Measurements from ENCODE around the gene MTHFD1.

MTHFD1 gene

GRCh38 chr14:64407329-64407728, 19.2 kb downstream of the MTHFD1 start:
- no peak for DNase-seq (ENCODE audit: low spot score)

GRCh38 chr14:64409126-64409920, 21.2 kb downstream of the MTHFD1 start:
- no peak for DNase-seq (ENCODE audit: low spot score)

GRCh38 chr14:64410084-64410774, 22.1 kb downstream of the MTHFD1 start:
- DNase-seq (ENCODE audit: low spot score): no peak

GRCh38 chr14:64411001-64411400, 22.8 kb downstream of the MTHFD1 start:
- no peak for DNase-seq (ENCODE audit: low spot score)

- DNase-seq (ENCODE audit: low spot score): no peak
Measured at GRCh38 chr14:64412237-64412636, 24.1 kb downstream of the MTHFD1 start.

GRCh38 chr14:64416348-64416932, 28.3 kb downstream of the MTHFD1 start:
- no peak for DNase-seq (ENCODE audit: low spot score)

GRCh38 chr14:64417055-64417770, 29.1 kb downstream of the MTHFD1 start:
- DNase-seq (ENCODE audit: low spot score): no peak

- no peak for DNase-seq (ENCODE audit: low spot score)
Measured at GRCh38 chr14:64417771-64418125, 29.6 kb downstream of the MTHFD1 start.

- DNase-seq (ENCODE audit: low spot score): no peak
Measured at GRCh38 chr14:64419003-64419402, 30.9 kb downstream of the MTHFD1 start.

GRCh38 chr14:64421166-64421565, 33.0 kb downstream of the MTHFD1 start:
- no peak for DNase-seq (ENCODE audit: low spot score)

GRCh38 chr14:64422005-64422404, 33.9 kb downstream of the MTHFD1 start:
- DNase-seq (ENCODE audit: low spot score): no peak

GRCh38 chr14:64422756-64423155, 34.6 kb downstream of the MTHFD1 start:
- no peak for DNase-seq (ENCODE audit: low spot score)

- DNase-seq (ENCODE audit: low spot score): no peak
Measured at GRCh38 chr14:64423987-64424386, 35.8 kb downstream of the MTHFD1 start.

- no peak for DNase-seq (ENCODE audit: low spot score)
Measured at GRCh38 chr14:64434528-64434927, 46.4 kb downstream of the MTHFD1 start.

- no peak for DNase-seq (ENCODE audit: low spot score)
Measured at GRCh38 chr14:64438181-64438841, 50.2 kb downstream of the MTHFD1 start.

GRCh38 chr14:64439141-64439540, 51.0 kb downstream of the MTHFD1 start:
- DNase-seq (ENCODE audit: low spot score): no peak

GRCh38 chr14:64440494-64440893, 52.3 kb downstream of the MTHFD1 start:
- DNase-seq (ENCODE audit: low spot score): no peak

GRCh38 chr14:64442300-64442988, 54.3 kb downstream of the MTHFD1 start:
- DNase-seq (ENCODE audit: low spot score): no peak

- no peak for DNase-seq (ENCODE audit: low spot score)
Measured at GRCh38 chr14:64444140-64444539, 56.0 kb downstream of the MTHFD1 start.

GRCh38 chr14:64444984-64445845, 57.1 kb downstream of the MTHFD1 start:
- DNase-seq (ENCODE audit: low spot score): no peak

Data from pons (tissue), 1 donor.